ENCODE data around the gene IFNGR2. TPM values are rescaled to one million over a fixed set of nuclear protein-coding genes. Genes with fewer than 3 reads are reported as not detected.
A peak's percentile ranks its signal among the peaks of the same experiment; 100 is the strongest.

Gene IFNGR2
- total and polyA plus RNA-seq, 2 donors (not counting 1 experiment from before 2014, with no cell fraction given), result 96.0 to 108 TPM

DNA sequence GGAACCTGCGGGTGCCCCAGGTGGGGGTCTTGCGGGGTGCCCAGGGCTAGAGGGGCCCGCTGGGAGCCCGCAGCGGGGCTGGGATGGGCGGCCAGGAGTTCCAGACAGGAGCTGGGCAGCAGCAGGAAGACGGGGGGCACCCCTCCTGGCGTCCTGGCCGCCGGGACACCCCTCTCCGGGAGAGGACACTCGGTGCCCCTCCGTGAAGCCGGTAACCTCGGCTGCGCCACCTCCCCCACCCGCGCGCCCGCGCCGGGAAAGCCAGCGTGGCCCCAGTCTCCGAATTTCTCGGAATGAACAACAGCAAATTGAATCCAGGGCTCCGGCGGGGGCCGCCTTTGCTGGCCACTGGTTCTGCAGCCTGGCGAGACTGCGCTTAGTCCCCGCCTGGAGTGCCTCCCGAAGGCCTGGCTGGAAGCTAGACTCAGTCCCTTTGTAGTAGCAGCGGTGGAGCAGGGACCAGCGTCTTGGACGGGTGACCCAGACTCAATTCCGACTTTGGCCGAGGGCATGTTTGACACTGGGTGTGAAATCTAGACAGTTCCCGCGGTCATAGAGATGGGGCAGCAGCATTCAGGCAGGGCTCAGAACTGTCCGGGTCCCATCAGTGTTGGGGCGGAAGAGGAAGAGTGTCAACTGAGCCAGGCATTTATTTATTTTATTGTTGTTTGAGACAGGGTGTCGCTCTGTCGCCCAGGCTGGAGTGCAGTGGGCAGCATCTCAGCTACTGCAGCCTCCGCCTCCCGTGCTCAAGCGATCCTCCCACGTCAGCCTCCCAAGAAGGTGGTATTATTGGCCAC, 773 bp downstream of the IFNGR2 start:
- peak overlapping the region; percentile 100 for H3K4me3 Mint-ChIP-seq
- H3K36me3 ChIP-seq (replicated peaks in 1 of 2; ENCODE audit: control extremely low read depth in 1 of 2, control insufficient read depth in 1 of 2, extremely low read depth in 1 of 2, insufficient read depth in 2 of 2, low read length in 1 of 2), result peaks cover 4 to 20% of the 10 kb centered on the region in 2 experiments
- intact Hi-C loops (cut with micrococcal nuclease), result loop anchor here (1.0 to 2.0 kb wide), 4 partner anchors 15 to 79 kb away; no protein-coding TSS in a partner anchor
- DNase-seq, result peak; percentile 67
- no peaks in the 10 kb centered on the region for H3K27me3 Mint-ChIP-seq
- H3K9me3 Mint-ChIP-seq (ENCODE audit: insufficient read depth), result no peaks in the 10 kb centered on the region
- peak overlapping the region; percentile 80 for H3K4me2 ChIP-seq (replicated peaks; ENCODE audit: low read depth, low read length, poor library complexity, severe bottlenecking)
- ChIA-PET POLR2A (interaction anchor here (0.5 to 4.4 kb wide), 15 partner anchors 9 to 170 kb away, joined by 3 to 26 read pairs (median 4); partner anchors contain the start of genes IFNAR1, IL10RB and TMEM50B), CTCF (interaction anchor here (0.7 to 7.3 kb wide), 13 partner anchors 8 to 79 kb away, joined by 3 to 109 read pairs (median 5); partner anchors contain the start of gene IFNAR1)
- peaks cover 55% of the 10 kb centered on the region for H3K79me2 ChIP-seq (ENCODE audit: control insufficient read depth, insufficient read depth, low read length)
- peaks cover 71% of the 10 kb centered on the region for H3K4me1 Mint-ChIP-seq
- H3K9me3 ChIP-seq (ENCODE audit: control extremely low read depth in 1 of 3, control insufficient read depth in 2 of 3, insufficient read depth in 1 of 3, low read length in 2 of 3), result no peaks in the 10 kb centered on the region
- H4K20me1 ChIP-seq (ENCODE audit: control insufficient read depth, insufficient read depth, low read length, poor library complexity, severe bottlenecking), result peaks cover 46% of the 10 kb centered on the region
- peak overlapping the region; percentile 54 for H2AFZ ChIP-seq (ENCODE audit: insufficient read depth, low read depth, low read length, poor library complexity, severe bottlenecking)
- TF ChIP-seq, protein P1, sequence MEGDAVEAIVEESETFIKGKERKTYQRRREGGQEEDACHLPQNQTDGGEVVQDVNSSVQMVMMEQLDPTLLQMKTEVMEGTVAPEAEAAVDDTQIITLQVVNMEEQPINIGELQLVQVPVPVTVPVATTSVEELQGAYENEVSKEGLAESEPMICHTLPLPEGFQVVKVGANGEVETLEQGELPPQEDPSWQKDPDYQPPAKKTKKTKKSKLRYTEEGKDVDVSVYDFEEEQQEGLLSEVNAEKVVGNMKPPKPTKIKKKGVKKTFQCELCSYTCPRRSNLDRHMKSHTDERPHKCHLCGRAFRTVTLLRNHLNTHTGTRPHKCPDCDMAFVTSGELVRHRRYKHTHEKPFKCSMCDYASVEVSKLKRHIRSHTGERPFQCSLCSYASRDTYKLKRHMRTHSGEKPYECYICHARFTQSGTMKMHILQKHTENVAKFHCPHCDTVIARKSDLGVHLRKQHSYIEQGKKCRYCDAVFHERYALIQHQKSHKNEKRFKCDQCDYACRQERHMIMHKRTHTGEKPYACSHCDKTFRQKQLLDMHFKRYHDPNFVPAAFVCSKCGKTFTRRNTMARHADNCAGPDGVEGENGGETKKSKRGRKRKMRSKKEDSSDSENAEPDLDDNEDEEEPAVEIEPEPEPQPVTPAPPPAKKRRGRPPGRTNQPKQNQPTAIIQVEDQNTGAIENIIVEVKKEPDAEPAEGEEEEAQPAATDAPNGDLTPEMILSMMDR (IDR thresholded peaks at IDR 0.05), result no peak
- TF ChIP-seq EZH2 (IDR thresholded peaks at IDR 0.05; ENCODE audit: borderline replicate concordance, insufficient read depth, low read depth, low read length, poor library complexity, severe bottlenecking), result no peak
- ATAC-seq (ENCODE audit: low read depth), result peak; percentile 39
- H3K4me3 ChIP-seq (ENCODE audit: control extremely low read depth in 1 of 5, extremely low read depth in 1 of 5, insufficient read depth in 1 of 5, low read depth in 2 of 5, low read length in 4 of 5), result peak overlapping the region; percentile 85 to 94 (median 91)
- no peaks in the 10 kb centered on the region for H3K27me3 ChIP-seq (replicated peaks in 1 of 4; ENCODE audit: control extremely low read depth in 1 of 4, control insufficient read depth in 3 of 4, insufficient read depth in 4 of 4, low read length in 3 of 4)
- H3K9ac ChIP-seq (ENCODE audit: low read length), result peak overlapping the region; percentile 90
- peaks cover 59 to 81% of the 10 kb centered on the region in 2 donors for H3K4me1 ChIP-seq (ENCODE audit: control insufficient read depth in 2 of 2, insufficient read depth in 2 of 2, low read length in 2 of 2)
- WGBS (ENCODE audit: insufficient coverage), result under 1% methylated on average over 47 of the region's 47 CpGs
- H3K27ac ChIP-seq (ENCODE audit: low read length in 2 of 2), result peak overlapping the region; percentile 75 to 83
- peak overlapping the region; percentile 99 for H3K27ac Mint-ChIP-seq

All from B cell (primary cell).